A673 (cell line): ENCODE results near the gene TRERF1.

ENCODE experiments used
- CTCF ChIP-seq: fragments of 300-800, 200-600 bp; sonication (generic); conservative IDR thresholded peaks from 2 replicates; pipeline ENCODE4 v1.5.1; 2017; ENCODE audit warnings: low read depth, mild to moderate bottlenecking, antibody characterized with exemption, low read length, moderate library complexity, mixed read lengths
- EZH2 ChIP-seq: fragments of 200-600 bp; sonication (generic); IDR thresholded peaks from 2 replicates; pipeline ENCODE4 v1.6.1; 2017; ENCODE audit warnings: borderline replicate concordance, low read depth, mild to moderate bottlenecking, mixed read lengths, antibody characterized with exemption, low read length; ENCODE audit not compliant: poor library complexity, severe bottlenecking

- TF ChIP-seq CTCF = no peak
- TF ChIP-seq EZH2 = no peak
These were observed 21.9 kb downstream of the TRERF1 start for GRCh38 chr6:42429836-42430235.
